ENCODE results near the gene FNIP2.
"Not testable (repeated sequence)": the region's sequence is repeated elsewhere in the genome, so short reads cannot be mapped to it uniquely, and the experiment has no call there.

Gene FNIP2

DNA sequence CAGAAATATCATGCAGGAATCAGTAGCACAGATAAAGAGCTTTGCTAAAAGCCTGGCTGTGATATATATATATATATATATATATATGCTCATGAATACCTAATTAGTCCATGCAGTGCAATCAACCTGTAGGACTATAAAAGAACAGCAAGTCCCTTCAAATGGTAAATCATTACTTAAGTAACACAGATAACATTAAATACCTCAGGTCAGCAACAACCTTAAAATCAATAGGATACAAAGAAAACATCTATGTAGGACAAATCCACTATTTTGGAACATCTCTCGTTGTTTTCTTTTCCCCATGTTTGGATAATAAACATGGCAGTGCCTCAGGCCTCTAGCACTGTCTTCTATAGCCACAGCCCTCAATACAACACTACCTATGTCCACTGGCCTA lies 106.6 kb downstream of the FNIP2 start:
- FAIRE-seq = no peak

DNA sequence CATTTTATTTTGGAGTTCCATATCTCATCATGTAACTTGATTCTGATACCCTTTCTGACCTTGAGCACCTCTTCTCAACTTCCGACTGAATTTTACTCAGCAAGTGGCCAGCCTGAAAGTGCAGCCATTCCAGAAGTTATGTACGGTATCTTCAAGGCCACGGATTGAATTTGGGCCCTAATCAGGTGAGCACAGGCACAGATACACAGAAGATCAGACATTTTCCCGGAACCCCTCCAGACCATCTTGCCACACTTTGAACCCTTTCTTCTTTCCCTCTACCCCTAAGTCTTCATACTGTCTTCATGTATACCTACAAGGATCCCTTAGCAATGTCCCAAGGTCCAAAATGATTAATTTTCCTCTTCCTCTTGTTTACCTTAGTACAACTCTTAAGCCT lies 108.2 kb downstream of the FNIP2 start:
- no peak for FAIRE-seq

DNA sequence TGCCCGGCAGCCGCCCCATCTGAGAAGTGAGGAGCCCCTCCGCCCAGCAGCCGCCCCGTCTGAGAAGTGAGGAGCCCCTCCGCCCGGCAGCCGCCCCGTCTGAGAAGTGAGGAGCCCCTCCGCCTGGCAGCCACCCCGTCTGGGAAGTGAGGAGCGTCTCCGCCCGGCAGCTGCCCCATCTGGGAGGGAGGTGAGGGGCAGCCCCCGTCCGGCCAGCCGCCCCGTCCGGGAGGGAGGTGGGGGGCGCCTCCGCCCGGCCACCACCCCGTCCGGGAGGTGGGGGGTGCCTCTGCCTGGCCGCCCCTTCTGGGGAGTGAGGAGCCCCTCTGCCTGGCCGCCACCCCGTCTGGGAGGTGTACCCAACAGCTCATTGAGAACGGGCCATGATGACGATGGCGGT lies 113.3 kb downstream of the FNIP2 start:
- not testable (repeated sequence) for FAIRE-seq

DNA sequence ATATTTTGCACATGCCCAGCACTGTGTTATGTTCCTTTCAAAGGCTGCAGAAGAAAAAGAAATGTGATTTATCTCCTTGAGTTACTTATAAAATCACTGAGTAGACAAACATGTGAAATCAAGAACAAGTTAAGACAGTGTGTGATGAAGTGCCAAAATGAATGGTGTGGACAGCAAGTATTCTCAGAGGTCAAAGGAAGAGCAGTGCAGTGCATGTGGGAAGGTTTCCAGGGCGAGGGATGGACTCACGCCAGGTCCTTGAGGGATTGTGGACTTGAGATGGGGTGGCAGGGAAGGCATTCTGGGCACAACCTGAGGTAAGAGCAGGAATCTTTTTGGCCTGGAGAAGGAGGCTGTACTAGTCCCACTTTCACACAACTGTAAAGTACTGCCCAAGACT lies 115.5 kb downstream of the FNIP2 start:
- FAIRE-seq = no peak

DNA sequence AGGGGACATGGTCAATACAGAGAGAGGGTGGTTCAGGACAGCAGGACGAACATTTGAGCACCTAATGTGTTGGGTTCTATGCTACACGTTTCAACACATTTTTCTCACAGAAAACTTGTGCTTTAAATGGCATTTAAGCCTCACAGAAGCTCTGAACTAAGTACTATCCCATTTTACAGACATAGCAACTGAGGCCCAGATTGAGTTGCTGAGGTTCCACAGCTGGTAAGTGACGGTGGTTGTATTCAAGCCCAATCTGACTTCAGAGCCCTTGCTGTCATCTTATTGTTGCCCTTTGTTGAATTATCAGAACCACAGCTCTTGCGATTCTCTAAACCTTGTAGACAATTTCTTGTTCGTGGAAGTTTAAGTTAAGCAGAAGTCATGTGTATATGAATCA lies 116.7 kb downstream of the FNIP2 start:
- no peak for FAIRE-seq

DNA sequence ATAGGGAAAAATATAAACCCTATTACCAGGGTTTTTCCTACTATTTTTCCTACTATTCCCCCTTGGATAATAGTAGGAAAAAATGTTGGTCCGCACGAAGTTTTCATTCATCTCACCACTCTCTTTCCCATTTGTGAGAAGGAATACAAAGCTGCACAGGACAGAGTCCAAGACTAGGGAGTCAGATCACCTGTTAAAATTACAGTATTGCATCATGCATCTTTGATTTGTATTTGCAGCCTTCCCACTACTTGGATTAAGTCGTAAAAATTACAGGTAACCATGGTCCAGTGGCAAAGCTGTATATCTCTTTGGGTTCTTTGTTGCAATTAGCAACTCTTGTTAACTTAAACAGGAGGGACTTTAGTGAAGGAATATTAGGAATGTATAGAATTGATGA lies 121.5 kb downstream of the FNIP2 start:
- no peak for FAIRE-seq

DNA sequence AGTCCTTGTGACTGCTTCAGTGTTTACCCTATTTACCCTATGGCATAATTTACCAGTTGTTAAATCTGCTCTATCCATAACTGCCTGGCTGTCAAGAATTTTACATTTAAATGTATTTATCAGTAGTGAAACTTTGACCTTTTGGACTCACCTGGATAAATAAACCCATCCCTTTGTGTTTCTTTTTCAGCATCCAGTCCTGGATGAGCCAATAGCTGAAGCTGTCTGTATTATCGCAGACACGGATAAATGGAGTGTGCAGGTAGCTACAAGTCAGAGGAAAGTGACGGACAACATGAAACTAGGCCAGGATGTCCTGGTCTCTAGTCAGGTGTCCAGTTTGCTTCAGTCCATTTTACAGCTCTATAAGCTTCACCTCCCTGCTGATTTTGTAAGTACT lies 122.4 kb downstream of the FNIP2 start:
- FAIRE-seq = no peak

DNA sequence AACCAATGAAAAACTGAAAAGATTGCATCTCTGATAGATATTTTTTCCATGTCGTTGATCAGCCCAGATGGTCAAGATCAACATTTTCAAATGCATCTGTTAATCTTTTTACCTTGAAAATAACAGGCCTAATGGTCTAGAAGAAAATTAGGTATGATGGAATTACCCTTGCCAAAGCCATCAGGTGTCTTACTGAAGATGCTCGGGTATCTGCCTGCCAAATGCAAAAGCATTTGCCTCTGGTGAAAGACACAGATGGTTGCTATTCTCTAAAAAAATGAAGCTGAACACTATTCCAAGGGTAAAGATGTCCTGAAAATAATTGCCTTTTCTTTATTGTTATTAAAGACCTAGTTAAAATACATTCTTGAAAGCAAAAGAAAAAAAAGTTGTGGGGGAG lies 126.0 kb downstream of the FNIP2 start:
- FAIRE-seq = no peak

DNA sequence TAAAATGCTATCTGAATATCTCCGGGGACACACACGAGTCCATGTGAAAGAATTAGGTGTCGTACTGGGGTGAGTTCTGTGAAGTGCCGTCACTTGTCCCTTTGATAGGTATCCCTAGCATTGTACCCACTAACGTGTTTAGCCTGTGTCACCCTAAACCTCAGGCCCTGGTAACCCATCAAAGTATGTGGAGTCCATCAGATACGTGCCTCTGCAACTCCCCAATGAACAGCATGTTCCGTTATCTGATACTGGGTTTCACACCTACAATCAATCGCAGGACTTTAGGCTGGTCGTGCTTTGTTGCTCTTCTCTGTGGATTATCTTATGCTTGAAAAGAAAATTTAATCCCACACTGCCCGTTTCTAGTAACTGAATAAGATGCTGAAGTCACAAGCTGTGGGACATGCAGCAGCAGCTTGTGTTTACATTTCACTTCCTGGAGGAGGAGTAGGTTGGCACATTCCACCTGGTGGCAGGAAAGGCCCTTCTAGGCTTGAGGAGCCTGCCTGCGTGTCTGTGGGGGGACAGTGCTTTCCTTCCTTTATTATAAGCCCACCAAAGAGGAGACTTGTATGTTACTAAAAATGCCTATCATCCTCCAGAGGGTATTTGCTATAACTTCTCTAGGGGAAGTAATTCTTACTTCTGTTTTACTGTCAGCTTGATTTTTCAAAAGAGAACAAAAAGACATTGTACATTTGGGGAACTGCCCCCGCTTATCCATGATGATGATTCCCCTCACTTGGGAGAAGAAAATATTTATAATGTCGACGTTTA lies 127.2 kb downstream of the FNIP2 start:
- FAIRE-seq = no peak

DNA sequence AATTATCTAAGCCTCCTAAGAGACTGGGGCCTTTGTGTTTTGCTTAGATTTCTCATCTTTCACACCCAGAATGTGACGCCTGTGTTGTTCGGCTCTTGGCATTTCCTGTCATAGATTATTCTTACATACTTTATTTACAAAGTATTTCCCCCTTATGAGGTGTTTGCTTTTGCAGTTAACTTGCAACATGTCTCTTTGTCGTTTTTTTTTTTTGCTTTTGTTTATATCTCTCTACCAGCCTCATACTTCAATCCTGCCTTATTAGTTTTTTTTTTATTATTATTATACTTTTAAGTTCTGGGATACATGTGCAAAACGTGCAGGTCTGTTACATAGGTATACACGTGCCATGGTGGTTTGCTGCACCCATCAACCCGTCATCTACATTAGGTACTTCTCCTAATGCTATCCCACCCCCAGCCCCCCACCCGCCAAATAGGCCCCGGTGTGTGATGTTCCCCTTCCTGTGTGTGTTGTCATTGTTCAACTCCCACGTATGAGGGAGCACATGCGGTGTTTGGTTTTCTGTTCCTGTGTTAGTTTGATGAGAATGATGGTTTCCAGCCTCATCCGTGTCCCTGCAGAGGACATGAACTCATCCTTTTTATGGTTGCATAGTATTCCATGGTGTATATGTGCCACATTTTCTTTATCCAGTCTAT lies 127.9 kb downstream of the FNIP2 start:
- FAIRE-seq = not testable (repeated sequence)

DNA sequence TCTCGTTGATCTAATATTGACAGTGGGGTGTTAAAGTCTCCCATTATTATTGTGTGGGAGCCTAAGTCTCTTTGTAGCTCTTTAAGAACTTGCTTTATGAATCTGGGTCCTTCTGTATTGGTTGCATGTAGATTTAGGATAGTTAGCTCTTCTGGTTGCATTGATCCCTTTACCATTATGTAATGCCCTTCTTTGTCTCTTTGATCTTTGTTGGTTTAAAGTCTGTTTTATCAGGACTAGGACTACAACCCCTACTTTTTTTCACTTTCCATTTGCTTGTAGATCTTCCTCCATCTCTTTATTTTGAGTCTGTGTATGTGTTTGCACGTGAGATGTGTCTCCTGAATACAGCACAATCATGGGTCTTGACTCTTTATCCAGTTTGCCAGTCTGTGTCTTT lies 131.6 kb downstream of the FNIP2 start:
- FAIRE-seq = not testable (repeated sequence)

DNA sequence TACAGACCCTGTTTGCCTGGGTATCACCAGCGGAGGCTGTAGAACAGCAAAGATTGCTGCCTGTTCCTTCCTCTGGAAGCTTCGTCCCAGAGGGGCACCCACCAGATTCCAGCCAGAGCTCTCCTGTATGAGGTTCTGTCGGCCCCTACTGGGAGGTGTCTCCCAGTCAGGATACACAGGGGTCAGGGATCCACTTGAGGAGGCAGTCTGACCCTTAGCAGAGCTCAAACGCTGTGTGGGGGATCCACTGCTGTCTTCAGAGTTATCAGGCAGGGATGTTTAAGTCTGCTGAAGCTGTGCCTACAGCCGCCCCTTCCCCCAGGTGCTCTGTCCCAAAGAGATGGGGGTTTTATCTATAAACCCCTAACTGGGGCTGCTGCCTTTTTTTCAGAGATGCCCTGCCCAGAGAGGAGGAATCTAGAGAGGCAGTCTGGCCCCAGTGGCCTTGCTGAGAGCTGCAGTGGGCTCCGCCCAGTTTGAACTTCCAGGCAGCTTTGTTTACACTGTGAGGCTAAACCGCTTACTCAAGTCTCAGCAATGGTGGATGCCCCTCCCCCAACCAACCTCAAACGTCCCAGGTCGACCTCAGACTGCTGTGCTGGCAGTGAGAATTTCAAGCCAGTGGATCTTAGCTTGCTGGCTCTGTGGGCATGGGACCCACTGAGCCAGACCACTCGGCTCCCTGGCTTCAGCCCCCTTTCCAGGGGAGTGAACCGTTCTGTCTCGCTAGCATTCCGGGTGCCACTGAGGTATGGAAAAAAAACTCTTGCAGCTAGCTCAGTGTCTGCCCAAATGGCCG lies 133.7 kb downstream of the FNIP2 start:
- not testable (repeated sequence) for FAIRE-seq

DNA sequence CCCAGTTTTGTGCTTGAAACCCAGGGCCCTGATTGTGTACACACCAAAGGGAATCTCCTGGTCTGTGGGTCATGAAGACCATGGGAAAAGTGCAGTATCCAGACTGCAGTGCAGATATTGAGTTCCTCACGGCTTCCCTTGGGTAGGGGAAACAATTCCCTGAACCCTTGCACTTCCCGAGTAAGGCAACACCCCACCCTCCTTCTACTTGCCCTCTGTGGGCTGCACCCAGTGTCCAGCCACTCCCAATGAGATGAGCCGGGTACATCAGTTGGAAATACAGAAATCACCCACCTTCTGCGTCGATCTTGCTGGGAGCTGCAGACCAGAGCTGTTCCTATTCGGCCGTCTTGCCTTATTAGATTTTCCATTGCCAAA lies 134.2 kb downstream of the FNIP2 start:
- FAIRE-seq = no peak

DNA sequence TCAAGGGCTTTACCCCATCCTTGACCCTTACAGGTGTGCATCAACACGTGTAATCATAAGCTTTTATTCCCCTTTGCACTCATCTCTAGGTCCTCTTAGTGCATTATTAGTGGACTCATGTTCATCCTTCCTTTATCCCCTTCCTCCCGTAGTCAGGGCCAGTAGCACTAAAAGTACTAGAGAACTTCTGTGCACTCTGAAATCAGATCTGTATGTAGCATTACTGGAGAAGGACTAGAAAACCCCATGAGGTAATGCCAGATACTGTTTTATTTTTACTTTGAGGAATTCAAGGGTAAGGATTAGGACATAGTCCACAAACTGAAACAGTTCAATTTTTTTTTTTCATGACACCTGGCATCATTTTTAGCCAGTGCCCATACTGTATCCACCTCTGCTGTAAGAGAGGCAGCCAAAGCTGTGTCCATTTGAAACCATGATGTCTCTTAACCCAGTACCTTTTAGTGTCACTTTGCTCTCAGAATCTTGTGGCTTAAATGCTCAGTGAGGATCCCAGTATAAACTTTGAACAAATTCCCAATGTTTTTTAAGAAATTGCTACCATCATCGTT lies 134.7 kb downstream of the FNIP2 start:
- FAIRE-seq = no peak

DNA sequence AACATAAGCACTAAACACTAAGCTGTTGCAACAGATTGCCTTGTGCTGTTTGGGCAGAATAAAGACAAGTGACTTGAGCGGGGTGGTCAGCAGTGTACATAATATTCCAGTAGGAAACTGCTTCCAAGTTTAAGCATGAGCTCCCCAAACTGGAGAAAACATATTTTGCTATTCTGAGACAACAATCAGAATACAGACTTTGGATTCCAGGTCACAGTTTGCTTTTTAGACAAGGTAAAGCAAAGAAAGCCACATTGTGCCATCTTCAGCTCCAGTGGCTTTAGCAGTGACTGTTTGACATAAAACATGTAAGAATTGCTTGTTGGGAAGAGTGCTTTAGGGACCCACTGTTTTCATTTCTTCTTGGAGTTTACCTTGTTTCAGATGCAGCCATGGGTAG lies 136.0 kb downstream of the FNIP2 start:
- no peak for FAIRE-seq

DNA sequence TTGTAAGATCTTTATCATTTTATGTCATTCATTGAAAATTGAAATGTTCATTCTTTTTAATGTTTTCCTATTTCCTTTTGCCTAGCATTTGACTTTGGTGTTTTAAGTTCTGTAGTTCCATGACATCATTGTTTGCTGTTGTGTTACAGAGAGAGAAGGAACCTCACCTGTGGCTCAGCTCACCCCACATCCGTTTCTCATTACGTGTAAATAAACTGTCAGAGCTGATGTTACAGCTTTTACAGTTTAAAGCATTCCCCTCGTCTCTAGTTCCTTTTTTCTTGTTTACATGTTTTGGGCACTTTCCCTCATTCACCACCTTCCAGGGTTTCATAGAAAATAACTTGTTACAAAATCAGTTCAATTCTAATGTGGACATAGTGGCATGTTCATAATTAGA lies 137.2 kb downstream of the FNIP2 start:
- FAIRE-seq = no peak

DNA sequence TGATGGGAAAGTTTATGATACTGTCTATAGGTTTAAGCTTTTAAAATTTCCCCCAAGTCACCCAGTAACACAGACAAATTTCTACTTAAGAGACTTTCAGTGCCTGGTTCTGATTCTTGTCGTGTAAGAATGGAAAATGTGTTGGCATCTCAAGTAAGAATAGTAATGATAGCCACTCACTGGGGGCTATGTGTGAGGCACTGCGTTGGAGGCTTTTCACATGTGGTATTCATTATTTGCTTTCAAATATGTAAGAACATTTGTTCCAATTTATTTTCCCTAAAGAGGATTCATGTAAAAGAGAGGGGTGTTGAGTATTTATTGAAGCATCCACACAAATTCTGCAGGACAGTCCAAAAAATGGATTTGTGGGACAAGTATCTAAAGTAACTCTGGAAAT lies 143.6 kb downstream of the FNIP2 start:
- no peak for FAIRE-seq

DNA sequence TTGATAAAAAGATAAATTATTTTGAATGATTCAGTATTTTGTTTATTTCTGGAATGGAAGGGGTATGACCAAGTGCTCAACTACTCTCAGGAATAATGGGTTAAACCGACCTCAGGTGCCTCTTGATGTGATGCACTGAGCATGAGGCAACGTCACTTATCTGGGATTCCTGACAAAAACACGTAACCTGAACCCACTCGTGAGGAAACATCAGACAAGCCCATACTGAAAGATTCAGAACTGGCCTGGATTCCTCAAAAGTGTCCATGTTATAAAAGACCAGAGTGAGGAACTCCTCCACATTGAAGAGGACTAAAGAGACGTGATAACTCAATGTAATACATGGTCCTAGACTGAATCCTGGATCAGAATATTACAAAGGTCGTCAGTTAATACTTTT lies 144.0 kb downstream of the FNIP2 start:
- FAIRE-seq = no peak

DNA sequence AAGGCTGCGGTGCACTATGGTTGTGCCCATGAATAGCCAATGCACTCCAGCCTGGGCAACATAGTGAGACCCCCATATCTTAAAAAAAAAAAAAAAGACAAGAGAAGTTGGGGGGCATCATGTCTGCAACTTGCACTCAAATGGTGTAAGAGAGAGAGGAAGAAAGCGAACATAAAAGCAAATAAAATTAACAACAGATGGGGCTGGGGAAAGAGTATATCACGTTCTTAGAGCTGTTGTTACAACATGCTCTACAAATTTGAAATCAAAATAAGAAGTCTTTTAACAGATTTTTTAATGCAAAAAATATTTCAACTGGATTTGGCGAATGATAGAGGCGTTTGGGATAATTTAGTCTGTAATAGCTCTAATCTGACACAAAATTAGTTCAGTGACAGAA lies 144.9 kb downstream of the FNIP2 start:
- FAIRE-seq = no peak

DNA sequence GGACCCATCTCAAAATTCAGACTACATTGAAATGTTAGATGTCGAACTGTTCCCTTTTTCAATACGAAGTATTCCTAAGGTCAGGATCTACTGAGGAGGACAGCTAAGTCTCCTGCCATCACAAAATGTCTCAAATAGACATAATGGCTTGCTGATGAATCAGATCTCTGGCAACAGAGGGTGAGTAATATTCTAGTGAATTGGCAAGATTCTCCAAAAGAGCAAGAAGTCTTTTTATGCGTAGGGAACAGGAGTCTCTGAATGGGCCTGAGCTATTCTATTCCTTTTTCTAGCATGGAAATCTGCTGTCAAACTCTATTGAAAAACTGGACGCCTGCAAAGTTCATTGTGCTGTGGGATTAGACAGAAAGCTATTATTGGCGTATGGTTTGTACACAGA lies 145.4 kb downstream of the FNIP2 start:
- FAIRE-seq = no peak

DNA sequence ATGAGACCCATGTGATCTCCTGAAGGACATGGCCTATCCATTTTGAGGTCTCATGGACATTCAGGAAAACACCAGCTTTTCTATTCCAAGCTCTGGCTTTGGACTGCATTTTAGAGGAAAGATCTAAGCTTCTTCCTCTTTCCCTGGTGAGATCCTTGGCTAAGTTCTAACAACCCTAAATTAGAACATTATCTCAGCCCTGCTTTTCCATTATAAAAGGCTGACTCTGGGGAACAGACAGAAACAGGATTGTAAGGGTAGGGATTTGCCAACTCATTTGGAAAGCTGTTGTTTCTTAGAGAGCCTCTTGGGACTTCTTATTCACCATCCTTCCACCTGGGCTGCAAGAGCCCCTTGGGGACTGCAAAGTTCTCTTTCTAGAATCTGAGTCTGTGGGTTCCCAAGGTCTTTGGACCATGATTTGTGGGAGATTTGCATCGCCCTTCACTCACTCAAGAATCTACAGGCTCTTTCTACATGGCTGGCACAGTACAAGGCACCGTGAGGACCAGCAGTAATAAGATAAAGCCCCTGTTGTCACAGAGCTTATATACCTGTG lies 146.9 kb downstream of the FNIP2 start:
- FAIRE-seq = no peak

DNA sequence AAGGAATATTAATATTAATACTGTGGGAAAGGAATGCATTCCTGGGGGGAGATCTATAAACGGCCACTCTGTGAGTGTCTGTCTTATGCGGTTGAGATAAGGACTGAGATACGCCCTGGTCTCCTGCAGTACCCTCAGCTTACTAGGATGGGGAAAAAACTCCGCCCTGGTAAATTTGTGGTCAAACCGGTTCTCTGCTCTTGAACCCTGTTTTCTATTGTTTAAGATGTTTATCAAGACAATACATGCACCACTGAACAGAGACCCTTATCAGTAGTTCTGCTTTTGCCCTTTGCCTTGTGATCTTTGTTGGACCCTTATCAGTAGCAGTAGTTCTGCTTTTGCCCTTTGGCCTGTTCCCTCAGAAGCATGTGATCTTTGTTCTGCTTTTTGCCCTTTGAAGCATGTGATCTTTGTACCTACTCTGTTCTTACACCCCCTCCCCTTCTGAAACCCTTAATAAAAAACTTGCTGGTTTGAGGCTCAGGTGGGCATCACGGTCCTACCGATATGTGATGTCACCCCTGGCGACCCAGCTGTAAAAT lies 151.7 kb downstream of the FNIP2 start:
- not testable (repeated sequence) for FAIRE-seq

DNA sequence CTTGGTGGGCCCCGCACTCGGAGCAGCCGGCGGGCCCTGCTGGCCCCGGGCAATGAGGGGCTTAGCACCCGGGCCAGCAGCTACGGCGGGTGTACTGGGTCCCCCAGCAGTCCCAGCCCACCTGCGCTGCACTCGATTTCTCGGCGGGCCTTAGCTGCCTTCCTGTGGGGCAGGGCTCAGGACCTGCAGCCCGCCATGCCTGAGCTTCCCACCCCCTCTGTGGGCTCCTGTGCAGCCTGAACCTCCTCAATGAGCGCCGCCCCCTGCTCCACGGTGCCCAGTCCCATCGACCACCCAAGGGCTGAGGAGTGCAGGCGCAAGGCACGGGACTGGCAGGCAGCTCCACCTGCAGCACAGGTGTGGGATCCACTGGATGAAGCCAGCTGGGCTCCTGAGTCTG lies 158.9 kb downstream of the FNIP2 start:
- FAIRE-seq = not testable (repeated sequence)
